DMS79 (cell line): Measurements from ENCODE around the gene PABPN1L.

ENCODE experiments used
- DNase-seq: peaks from one replicate; lab custom pipeline; 2025; lab: John Stamatoyannopoulos, UW

PABPN1L gene, protein sequence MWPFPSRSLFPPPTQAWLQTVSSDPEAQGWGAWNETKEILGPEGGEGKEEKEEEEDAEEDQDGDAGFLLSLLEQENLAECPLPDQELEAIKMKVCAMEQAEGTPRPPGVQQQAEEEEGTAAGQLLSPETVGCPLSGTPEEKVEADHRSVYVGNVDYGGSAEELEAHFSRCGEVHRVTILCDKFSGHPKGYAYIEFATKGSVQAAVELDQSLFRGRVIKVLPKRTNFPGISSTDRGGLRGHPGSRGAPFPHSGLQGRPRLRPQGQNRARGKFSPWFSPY

DNA sequence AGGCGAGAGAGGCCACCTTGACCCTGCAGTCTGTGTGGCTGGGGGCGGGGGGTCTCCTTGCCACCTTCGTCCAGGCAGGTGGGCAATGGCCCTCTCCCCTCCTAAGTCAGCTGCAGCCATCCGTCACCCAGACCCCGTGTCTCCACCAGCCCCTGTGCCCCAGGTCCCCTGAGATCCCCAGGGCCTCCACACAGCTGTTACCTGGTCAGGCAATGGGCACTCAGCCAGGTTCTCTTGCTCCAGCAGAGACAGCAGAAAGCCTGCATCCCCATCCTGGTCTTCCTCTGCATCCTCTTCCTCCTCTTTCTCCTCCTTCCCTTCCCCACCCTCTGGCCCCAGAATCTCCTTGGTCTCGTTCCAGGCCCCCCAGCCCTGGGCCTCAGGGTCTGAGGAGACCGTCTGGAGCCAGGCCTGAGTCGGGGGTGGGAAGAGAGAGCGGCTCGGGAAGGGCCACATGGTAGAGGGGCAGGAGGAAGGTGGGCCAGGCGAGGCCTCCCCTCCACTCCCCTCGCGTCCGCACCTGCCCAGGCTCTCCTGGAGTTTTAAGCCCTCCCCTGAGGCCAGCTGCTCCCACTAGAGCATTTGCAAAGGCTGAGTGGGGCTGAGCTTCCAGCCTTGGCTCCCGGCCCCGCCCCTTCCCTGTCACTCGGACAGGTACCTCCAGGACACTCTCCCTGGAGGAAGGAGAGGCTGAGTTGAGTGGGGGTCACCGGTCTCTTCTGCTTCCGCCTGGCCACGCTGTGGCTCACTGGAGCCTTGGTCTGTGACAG lies at the start of gene PABPN1L:
TSS of gene PABPN1L (minus strand) at position 510 of the 770 bp plus-strand sequence. CDS start at position 456, 54 bp downstream.
- no peak for DNase-seq

DNA sequence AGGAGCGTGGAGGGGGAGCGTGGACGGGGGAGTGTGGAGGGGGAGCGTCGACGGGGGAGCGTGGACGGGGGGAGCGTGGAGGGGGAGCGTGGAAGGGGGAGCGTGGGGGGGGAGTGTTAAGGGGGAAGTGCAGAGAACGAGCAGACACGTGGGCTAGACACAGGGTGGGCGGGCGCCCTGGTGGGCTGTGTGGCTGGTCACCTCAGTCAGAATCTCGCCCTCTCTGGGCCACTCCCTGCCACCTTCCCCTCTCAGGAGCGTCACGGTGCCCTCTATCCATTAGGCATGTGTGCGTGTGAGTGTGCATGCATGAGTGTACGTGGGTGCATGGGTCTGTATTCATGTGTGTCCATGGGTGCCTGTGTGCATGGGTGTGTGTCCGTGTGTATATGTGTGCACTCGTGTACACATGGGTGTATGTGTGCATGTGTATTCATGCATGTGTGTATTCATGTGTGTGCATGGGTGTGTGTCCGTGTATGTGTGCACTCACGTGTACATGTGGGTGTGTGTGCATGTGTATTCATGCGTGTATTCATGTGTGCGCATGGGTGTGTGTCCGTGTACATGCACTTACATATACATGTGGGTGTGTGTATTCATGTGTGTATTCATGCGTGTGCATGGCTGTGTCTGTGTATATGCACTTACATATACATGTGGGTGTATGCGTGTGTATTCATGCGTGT lies 49.3 kb upstream of the PABPN1L start:
- DNase-seq: no peak

DNA sequence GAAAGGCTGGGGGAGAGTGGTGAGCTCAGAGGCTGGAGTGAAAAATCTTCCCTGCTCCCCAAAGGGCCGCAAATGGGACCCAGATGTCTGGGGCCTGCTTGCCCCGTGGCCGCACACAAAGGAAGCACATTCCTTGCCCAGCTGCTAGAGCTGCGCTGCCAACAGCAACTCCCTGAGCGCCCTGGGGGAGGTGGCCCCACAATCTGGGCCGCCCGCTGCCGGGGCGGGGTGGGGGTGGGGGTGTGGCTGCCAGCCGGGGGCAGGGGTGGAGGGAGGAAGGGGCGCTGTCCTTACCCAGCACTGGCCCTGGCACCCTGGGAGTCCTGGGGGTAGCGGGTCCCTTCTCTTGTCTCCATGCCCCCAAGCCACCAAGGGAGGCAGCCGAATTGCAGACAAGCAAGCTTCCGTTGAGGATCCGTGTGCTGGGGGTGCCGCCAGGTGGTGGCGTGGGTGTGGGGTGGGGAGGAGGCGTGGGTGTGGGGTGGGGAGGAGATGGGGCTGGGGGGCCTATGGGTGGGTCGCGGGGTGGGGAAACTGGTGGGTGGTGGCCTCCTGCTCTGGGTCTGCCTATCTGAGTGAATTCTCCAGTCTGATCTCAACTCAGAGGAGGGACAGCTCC lies 48.4 kb upstream of the PABPN1L start:
- no peak for DNase-seq

DNA sequence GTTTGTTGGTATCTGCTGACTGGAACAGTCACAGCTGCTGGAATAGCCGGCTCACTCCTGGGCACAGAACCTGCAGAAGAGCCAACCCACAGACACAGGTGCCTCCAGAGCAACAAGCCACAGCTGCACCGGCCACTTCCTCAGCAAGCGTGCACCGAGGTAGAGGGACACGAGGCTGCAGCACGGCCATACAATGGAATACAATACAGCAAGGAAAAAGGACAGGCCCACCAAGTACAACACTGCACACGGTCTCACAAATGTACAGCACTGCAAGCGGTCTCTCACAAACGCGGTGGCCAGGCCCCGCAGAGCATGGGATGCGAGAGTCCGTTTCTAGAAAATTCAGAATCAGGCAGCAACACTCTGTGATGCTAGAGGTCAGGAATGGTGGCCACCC lies 47.4 kb upstream of the PABPN1L start:
- no peak for DNase-seq

DNA sequence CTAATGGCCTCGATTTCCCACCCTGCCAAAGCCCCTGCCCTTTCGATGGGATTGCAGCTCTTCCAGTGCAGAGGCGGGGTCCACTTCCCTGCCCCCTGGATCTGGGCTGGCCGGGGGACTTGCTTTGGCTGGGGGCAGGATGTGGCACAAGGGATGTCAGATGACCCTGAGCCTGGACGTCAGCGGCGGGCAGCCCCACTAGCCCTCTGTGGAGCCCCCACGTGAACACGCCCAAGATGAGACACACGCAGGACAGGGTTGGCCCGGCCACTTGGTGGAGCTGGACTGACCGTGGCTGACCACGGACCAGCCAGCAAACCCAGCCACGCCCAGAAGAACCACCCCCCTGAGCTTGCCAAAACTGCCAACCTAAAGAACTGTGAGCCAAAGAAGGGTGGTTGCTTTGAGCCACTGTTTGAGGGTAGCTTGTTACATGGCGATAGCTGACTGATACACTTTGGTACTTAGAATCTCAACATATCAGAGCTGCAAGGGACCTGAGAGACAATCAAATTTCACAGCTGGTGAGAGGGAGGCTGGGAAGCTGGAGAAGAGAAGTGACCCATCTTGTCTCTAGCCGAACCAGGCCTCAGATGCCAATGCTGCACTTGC lies 46.6 kb upstream of the PABPN1L start:
- DNase-seq: no peak

DNA sequence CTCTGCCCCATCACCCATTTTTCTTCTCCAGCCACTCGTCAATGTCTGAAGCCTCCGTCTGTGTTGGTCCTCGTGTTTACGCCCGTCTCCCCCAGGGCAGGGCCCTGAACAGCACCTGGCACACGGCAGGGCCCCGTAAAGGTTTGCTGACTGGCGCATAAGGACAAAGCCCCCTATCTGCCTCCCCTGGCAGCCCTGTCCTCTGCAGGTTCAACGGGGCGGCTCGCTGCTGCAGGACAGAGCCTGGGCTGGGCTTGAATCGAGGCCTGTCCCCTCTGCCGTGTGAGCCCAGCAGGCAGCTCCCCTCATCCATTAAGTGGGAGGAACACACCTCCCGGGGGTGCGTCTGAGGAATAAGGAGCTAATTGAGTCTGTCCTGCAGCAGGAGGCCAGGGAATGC lies 46.1 kb upstream of the PABPN1L start:
- DNase-seq: no peak

DNA sequence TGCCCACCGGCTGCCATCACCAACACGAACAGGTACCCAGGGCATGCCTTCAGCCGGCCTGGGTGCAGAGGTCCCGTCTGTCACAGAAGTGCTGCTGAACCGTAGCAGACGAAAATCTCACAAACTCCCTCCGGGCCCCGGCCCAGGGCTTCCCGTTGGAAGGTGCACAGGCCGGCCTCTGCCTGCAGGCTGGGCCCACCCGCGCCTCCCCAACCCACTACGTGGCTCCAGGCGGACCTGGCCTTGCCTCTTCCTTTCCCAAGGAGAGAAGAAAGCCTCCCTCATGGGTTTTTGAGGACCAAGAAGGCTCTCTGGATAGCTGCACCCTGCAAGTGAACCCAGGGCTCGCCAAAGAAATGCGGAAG lies 45.5 kb upstream of the PABPN1L start:
- no peak for DNase-seq

DNA sequence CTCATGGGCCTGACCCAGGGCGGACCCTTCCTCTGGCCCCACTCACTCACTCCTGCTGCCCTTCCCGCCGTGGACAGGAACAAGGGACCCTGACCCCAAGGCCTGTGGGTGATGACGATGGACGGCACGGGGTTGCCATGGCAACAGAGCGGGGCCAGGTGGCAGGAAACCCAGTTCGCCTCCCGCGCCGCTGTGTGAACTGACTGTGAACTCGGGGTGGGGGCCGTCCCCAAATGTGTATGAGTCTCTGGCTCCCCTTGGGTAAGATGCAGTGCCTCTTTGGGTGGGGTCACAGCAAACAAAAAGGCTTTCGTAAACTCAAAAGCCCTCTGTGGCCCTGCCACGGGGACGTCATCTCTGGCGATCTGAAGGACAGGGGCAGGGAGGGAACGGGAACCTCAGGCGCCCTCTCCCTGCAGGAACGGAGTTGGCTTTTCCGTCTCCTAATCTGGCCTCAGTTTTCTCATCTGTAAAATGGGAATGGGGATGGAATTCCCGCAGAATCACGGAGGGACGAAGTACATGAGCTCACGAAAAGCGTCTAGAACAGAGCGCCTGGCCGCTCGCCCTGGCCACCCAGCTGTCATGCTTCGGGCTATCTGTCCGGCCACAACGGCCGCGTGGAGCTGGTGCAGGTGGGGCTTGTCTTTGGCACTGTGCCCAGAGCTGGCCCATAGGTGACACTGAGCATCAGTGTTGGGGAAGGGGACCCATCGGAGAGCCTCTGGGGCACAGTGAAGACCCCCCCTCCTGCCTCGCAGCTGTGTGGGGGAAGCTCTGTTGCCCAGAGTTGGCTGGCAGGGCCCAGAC lies 44.9 kb upstream of the PABPN1L start:
- DNase-seq: no peak

DNA sequence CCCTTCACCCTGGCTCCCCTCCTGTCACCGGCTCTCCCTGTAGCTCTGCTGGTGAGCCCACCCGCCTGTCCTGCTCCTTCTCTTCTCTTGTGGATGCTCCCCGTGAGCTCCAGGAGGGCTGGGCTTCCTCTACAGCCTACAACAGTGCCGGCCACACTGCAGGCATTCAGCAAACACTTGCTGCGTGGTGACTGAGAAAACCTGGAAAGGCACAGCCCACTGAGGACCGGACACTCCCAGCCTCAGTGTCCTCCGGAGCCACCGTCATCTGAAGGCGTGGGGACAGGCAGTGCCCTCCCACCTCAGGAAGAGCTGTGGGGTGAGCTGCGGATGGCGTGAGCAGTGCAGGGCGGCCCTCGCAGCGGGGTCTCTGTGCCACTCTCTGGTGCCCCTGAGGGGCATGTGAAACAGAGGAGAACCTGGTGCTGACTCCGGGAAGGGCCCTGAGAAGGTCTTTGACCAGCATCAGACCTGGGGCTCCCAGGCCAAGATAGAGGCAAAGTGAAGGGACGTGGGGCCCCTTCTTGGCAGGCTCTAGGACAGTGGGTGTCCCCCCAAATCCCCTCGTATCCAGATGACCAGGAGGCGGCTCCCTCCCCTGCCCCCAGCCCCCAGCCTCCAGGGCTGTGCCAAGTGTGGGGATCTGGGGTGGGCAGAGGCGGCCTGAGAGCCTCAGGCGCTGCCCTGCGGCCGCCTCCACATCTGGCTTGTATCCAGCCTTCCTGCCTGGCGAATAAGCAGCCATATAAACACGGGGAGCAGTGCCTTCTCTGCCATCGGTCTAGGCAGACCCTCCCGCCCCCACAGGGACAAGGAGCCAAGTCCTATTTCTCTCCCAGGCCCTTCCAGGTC lies 44.0 kb upstream of the PABPN1L start:
- no peak for DNase-seq

DNA sequence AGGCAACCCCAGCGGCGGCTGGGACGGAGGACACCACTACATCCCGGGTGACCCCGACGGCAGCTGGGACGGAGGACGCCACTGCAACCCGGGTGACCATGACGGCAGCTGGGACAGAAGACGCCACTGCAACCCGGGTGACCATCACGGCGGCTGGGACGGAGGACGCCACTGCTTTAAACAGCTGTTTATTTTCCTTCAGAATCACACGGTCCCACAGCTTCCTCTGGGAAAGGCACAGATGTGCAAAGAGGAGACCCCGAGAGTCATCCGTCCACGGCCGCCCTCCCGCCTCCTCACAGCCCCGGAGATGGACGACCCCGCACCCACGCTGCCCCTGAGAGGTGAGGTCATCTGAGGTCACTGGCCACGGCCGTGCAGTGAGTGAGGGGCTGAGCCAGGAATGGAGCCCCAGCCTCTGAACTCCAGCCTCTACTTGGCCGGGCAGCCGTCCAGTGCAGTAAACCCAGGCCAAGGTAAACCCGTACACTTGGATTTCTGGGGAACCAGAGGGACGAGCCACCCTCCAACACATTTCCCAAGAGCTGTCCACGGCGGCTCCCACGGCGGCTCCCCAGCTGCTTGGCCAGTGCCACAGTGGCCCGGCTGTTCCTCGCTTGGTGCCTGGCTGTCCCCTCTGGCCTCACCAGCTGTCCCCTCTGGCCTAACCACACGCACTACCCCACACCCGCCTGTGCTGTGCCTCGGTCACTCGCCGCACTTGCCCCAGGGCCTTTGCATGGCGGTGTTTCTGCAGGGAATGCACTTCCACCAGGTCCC lies 43.2 kb upstream of the PABPN1L start:
- DNase-seq: no peak

DNA sequence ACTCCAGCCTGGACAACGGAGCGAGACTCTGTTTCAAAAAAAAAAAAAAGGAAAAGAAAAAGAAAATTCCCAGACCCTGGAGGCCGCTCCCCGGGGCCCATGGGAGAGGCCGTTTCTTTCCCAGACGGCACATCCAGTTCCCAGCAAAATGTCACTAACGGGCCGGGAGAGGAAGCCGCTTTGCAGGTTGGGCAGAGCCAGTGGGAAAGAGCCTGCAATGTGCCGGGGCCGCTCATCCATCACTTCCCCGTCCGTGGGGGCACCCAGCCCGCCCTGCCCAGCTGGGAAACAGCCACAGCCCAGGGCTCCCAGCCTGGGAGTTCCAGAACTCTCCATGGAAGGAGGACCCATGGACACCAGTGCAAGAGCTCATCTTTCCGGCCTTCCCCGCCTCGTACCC lies 41.8 kb upstream of the PABPN1L start:
- DNase-seq: no peak

DNA sequence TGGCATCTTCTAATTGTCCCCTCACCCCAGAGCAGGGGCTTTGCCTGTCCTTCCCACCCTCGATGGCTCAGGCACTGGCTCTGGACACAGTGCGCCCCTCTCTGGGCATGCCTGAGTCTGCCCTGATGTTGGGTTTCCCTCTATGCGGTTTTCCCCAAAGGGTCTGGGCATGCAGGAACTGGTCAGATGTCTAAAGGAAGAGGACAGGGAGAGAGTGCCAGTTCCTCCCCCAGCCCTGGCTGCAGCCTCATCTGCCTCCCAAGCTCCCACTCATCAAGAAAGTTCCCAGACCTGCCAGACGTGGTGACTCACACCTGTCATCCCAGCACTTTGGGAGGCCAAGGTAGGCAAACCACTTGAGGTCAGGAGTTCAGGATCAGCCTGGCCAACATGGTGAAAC lies 41.3 kb upstream of the PABPN1L start:
- DNase-seq: no peak

DNA sequence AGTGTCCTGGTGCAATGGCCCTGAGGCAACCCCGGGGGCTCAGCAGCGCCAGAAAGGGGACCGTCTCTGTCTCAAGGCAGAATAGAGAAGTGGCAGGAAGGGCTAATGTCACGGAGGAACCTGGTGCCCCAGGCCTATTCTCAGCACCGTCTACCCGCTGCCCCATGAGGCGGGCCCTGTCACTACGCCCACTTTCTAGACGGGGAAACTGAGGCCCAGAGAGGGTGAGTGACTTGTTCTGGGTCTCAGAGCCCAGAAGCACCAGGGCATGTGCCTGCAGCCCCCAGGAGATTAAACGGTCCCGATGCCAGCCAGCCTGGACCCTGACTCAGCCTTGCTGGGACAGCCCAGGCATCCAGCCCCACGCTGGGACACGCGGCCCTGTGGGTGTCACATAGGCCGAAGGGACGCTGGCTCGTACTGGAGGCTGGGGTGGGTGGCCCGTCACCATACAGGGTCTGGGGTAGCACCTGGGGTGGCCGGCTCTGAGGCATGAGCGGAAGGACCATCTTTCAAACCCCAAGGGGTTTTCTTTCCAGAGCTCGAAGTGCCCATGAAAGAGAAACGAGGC lies 40.2 kb upstream of the PABPN1L start:
- DNase-seq: no peak

DNA sequence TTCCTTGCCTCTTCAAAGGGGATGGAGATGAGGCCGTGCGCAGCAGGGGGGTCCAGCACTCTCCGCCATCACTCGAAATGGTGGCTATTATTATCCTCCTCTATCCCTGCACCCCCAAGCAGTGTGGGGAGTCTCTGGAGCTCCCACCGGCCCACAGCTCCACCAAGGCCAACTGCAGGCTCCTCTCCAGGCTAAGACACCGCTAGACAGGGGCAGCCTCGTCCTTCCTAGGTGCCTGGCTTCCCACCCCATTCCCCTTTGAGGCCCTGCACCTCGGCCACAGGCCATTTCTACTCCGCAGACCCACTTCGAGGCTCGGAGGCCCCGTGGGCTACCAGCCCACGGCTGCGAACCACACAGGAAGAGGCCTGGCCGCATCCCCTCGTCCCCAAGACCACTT lies 39.6 kb upstream of the PABPN1L start:
- no peak for DNase-seq

DNA sequence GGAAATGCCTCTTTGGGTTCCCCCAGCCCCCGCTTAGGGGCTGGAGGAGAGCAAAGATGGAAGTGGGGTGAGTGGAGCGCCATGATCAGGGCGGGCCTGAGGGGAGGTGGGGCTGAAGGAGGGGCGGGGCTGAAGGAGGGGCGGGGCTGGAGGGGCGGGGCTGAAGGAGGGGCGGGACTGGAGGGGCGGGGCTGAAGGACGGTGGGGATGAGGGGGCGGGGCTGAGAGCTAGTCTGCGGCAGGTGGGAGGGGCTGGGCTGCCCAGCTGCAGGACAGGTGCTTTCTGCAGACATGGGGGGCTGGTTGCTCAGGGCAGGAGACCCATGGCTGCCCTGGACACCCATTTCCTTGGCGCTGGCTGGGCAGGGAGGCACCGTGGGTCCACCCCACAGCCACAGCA lies 39.1 kb upstream of the PABPN1L start:
- no peak for DNase-seq

DNA sequence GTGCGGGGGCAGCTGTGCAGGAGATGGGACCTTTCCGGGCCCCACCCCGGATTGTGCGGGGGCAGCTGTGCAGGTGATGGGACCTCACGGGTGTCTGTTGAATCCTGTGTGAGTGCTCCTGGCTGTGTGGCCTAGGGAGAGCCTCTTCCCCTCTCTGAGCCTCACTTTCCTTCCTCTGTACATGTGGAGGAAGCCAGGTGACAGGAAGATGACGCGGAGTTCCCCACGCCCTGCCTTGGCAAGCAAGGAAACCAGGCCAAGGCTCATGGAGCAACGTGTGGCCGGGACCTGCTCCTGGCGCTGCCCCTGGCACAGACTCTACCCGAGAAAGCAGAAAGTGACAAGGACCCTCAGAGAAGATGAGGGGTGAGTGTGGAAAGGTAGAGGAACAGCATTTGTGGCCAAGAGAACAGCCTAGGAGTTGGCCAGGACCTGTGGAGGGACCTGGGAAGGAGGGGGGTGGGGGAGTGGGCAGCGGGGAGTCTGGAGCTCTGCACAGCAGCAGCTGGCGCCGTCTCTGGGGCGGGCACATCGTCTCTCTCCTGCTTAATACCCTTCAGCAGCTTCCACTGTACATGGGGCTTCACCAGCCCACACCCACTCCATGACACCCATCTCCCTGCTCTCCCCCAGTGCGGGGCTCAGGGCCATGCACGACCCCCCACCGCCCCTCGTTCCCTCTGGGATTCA lies 38.4 kb upstream of the PABPN1L start:
- no peak for DNase-seq

DNA sequence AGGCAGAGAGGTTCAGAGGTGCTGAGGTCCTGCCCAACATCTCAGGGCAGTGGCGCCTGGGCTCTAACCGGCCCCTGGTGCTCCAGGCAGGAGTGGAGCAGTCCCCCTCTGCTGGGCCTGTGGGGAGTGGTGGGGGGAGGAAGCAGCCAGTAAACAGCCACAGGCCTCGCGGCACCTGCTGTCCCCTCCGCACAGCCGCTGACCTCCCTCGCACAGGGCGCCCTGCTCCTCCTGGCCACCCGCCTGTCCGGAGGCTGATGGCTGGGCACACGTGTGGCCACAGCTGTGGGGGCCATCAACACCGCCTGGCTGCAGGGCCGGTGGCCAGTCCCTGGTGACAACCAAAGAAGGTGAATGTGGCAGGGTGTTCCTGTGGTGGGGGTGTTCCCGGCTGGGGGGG lies 36.8 kb upstream of the PABPN1L start:
- no peak for DNase-seq

DNA sequence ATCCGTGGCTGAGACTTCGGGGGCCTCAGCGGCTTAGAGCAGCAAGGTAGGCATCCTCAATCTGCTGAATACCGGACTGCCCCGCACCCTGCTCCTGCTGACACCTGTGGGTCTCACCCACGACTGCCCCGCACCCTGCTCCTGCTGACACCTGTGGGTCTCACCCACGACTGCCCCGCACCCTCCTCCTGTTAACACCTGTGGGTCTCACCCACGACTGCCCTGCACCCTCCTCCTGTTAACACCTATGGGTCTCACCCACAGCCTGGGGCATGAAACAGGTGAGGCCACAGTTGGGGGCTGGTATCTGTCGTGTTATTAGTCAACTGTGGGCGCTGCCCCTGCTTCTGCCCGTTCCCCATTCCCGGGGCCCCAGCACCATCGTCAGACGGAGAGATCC lies 36.3 kb upstream of the PABPN1L start:
- no peak for DNase-seq
